Pons (tissue), 1 donor: ENCODE measurements around the gene ASB13.

Experiments used
- DNase-seq: peaks from one replicate; pipeline ENCODE4 v3.0.0-alpha.2; 2016; ENCODE audit warnings: low spot score

ASB13 gene

DNA sequence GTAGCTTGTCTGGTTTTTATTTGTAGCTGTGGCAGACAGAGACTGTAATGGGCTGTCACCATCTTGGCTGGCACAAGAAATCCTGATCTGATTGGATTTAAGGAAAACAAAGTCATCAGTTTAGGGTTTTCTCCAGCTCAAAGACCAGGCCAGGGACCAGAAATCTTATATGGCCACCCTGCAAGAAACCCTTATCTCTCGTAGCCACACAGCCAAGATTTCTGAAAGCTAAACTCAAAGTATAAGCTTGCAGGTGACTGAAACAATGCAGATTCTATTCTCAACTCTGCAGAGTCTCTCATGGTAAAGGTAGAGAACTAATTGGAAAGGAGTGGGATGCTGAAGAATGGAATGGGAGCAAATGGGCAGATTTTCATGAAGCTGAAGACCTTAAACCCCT, 3.2 kb upstream of the ASB13 start:
- no peak for DNase-seq

GRCh38 chr10:5668429-5668828, 2.0 kb upstream of the ASB13 start:
- DNase-seq, result no peak

DNA sequence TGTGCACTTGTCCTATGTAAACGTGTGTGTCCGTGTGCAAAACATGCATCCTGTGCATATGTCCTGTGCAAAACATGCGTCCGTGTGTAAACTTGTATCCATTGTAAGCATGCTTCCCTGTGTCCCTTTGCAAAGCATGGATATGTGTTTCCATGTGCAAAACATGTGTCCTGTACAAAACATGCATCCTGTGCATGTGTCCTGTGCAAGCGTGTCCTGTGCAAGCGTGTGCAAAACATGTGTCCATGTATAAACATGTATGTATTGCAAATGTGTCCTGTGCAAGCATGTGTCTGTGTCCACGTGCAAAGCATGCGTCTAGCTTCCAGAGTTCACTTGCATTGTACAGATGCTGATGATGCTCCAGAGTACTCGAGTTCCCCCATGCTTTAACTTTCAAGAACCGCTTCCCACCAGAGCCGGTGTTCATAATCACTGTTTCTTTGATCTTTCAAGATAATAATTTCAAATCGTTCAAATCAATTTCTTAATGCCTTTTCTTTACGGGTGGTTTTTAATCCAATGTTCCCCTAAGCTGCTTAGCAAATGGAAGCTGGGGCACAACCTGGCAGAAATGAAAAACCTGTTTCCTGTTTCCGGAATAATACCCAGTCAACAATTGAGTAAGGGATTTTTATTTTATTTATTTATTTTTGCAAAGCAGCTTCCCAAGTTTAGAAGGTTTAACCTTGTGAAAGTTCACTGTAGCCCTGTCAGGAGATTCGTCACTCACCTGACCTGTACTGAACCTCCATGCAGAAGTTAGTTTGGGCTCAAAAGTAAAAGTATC, 641 bp upstream of the ASB13 start:
- no peak for DNase-seq

DNA sequence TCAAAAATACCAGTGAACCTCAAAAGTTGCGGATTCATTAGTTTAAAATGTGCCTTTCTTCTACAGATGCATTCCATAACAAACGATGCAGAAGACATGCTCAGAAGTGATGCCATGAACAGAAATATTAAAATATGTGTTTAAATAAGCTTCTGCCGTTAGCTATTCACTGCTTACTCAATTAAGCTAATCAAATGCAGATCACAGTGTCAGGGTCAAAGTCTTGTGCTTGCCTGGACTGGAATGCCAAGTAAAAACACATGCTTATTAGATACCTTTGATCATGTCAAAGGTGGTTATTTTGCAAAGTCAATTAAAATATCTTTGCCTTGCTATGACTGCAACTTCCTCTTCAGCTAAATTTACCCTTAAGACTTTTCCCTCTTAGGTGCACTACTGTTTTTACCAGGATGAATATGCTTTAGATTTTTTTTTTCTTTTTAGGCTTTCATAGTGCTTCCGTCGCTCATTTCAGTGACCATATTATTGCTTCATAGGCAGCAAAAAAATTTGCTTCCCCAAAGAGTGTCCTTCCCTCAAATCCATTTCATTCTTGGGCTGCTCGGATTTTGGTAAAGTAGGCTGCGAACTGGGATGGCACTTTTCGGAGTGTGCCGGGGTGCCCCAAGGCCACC, 905 bp downstream of the ASB13 start:
- no peak for DNase-seq

DNA sequence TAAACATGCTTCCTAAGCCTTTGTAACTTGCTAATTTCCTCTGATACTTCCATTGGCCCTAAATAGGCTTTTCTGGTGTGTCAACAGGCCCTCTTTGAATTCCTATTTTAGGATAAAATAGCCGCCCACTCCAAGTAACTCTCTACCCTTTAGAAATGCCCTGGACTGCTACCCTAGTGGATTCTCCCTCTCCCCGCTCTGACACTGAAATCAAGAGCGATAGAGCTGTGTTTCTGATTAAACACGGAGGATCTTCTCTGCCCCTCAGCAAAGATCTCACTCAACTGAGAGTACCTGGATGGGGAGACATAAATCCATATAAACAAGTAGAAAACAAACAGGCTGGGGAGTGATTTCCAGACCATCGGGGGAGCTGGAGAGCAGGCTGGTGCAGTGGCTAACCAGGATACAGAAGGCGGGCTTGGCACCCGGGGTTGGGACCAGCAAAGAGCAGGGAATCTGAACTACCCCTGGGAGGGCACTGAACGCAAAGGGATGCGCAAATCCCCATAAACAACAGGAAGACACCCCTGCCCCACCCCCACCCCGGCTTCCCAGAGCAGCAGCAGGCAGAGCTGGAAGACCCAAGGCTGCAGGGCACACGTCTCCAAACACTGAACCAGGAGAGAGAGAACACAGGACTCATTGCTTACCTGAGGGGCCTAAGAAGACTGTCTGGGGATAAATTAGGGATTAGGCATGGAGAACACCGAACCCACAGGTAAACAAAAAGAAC, 2.5 kb downstream of the ASB13 start:
- DNase-seq, result no peak

GRCh38 chr10:5662708-5663579, 3.5 kb downstream of the ASB13 start:
- DNase-seq, result no peak

- DNase-seq, result no peak
Measured at GRCh38 chr10:5661043-5661442, 5.4 kb downstream of the ASB13 start.

DNA sequence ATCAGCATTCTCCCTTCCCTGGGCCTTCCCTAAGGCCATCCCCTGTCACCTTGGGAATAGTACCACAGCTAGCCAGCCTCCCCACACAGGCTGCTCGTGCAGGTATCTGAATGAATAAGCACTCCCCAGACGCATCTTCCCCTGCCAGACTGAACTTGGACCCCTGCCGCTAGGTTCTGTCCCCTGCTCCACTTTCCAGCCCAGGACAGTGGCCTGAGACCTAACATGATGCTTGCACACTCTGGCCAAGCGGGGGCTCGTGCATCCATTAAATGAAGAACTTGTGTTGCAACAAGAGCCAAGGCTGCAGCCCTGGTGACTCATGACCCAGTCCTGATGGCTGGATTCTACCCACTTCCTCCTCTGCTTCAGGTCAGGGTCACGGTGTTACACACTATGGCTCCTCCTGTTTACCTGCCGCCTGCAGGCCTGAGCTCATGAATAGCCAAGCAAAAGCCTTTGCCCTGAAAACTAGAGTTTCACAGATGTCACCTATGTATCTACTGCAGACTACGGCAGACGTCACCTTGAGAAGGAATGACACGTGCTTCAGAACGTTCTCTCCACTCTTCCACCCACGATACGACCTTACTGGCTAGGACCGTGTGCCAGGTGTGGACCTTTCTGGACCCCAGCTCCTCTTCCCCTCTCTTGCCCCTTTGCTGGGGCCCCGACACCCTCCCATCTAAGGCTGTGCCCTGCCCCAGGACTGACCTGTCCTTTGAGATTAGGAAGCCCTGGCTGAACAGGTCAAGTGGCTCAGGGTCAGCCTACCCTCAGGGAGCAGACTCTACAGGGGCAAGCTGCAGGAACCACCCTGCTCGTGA, 6.5 kb downstream of the ASB13 start:
- DNase-seq, result no peak

- no peak for DNase-seq
Measured at GRCh38 chr10:5658871-5659618, 7.3 kb downstream of the ASB13 start.

GRCh38 chr10:5656737-5657579, 9.4 kb downstream of the ASB13 start:
- no peak for DNase-seq

DNA sequence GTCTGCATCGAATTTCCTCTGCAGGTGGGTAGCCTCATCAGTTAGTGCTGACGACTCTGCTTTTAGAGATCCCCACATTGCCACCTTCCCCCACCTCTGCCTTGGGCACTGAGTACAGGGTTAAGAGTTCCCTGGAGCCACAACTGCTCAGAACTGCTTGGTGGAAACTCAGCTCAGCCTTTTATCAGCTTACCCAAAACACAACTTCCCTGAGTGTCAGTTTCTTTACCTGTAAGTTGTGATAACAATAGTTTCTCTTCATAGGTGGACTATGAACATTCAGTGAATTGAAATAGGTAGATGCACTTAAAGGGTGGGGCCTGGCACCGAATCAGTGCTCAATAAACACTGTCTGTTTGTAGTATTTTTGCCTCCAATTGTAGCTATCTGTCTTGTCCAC, 11.3 kb downstream of the ASB13 start:
- DNase-seq, result no peak

DNA sequence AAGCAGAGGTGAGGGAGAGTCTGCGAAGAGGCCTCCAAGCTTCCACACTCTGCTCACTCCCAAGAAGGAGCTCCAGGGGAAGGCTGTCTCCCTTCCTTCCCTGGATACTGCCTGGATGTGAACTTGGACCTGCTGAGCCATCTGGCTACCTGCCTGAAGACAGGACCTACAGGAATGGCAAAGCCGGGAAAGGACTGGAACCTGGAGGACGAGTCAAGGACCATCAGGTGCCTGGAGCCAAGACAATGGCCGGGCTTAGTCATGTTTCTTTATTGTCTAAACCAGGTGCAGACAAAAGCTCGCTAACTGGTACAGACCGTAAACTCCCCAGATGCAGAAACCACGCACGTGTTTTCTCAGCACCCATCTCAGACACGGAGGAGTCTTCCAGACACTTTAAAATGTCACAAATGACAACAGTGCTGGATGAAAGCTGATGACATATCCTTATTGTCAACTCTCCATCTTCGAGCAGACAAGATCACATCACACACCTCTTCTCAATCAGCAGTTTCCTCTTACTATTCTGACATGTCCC, 12.1 kb downstream of the ASB13 start:
- DNase-seq, result no peak

- DNase-seq, result no peak
Measured at GRCh38 chr10:5652746-5653145, 13.6 kb downstream of the ASB13 start.

DNA sequence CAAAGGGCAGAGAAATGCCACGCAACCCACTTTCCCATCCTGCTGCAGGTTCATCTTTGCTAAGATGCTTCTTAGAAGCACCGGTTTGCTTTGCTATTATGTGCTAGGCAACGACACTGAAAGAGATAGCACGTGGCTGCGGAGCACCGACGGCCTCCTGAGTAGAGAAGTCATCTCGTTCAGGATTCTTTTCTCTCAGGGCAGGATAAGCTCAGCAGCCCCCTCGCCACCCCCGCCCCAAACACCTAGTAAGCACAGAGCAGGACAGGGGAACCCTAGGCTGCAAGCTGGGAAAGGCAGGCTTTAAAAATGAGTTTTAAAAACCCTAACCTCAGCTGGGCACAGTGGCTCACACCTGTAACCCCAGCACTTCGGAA, 15.0 kb downstream of the ASB13 start:
- no peak for DNase-seq

DNA sequence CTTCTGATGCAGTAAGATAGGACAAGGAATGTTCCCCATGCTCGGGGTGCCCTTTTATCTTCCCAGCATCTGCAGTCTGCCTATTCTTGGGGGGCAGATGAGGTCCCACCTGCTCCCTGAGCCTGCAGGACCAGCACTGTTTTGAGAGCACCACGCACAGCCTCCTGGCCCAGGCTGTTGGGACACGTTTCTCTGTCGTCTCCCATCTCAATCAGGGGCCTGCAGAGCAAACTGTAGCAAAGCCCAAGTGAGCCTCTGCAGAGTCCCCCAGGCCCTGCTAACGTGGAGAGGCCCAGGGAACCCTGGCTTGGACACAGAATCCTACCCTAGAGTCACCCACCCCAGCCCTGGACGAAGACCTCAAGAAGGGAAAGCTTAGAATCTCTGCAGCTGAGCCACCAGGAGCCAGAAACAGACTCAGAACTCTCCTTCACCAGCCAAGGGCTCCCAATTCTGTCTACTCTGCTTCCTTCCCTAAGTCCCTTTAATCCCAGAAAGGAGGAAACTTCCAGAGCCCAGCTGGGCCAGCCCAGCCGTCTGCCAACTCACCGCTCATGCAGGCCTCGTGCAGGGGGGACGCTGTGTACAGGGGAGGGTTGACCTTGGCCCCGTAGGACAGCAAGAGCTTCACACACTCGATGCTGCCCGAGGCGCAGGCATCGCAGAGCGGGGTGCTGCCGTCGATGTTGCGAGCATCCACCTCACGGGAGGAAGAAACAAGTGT, 15.6 kb downstream of the ASB13 start:
- DNase-seq, result no peak

GRCh38 chr10:5649746-5650145, 16.6 kb downstream of the ASB13 start:
- no peak for DNase-seq

- DNase-seq, result no peak
Measured at GRCh38 chr10:5648494-5649457, 17.6 kb downstream of the ASB13 start.
